AG09309 (cell line): ENCODE measurements around the gene CYP27B1.

Source experiments
- DNase-seq: peaks from one replicate; pipeline ENCODE4 v3.0.0-alpha.2; 2010; ENCODE audit warnings: low read depth
- H3K4me3 ChIP-seq: 2 replicates; pipeline ENCODE4 v1.5.1; 2011; ENCODE audit warnings: mild to moderate bottlenecking, low read depth, low read length, moderate library complexity; ENCODE audit not compliant: control insufficient read depth
- TF ChIP-seq, protein P1 (sequence below): IDR thresholded peaks from 2 replicates; pipeline ENCODE4 v1.5.1; 2011; ENCODE audit warnings: mild to moderate bottlenecking, low read depth, low read length, inconsistent platforms; ENCODE audit not compliant: insufficient read depth, control insufficient read depth; ENCODE audit errors: missing control alignments

CYP27B1 gene

DNA sequence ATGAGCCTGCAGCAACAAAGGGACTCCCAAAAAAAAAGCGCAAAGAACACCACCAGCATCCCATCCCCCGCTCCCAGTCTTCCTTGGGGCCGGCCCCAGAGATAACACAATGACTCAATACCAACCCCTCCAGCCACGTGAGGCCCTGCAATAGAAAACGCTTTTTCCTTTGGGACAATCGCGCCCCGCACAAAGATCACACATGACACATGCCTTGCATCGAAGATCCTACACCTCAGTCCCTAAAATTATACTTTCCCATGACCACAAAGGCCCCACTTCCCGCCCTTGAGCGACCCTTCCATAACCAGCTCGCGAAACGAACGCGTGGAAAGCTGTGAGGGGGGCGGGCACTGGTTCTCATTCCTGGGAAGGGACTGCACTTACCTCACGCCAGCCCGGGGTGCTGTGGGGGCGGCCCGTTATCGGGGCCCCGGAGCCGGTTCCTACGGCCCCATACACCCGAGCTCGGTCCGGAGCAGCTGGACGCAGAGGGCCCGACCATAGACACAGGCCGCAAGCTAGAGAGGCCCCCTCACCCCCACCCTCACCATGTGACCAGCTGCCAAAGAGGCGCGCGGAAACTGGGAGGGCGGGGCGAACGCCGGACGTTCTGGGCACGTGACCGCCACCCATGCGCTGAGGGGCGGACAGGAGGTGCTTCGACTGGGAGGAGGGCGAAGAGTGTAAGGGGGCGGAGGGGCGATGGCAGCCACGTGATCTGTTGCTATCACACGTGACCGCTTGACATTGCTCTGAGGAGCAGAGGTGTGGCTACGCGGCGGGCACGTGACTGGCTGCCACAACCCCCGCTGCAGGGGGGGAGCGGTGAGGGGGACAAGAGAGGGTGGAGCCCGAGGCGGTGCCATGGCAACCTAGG lies 14.8 kb downstream of the CYP27B1 start, which contains the start of gene CDK4:
TSS of gene CDK4 (minus strand) at position 523 of the 880 bp plus-strand sequence. CDS start 593 bp downstream, outside the sequence.
- peak; percentile 98 for DNase-seq
- H3K4me3 ChIP-seq, result peak within 1 kb of the TSS; percentile 88
- TF ChIP-seq, protein P1, sequence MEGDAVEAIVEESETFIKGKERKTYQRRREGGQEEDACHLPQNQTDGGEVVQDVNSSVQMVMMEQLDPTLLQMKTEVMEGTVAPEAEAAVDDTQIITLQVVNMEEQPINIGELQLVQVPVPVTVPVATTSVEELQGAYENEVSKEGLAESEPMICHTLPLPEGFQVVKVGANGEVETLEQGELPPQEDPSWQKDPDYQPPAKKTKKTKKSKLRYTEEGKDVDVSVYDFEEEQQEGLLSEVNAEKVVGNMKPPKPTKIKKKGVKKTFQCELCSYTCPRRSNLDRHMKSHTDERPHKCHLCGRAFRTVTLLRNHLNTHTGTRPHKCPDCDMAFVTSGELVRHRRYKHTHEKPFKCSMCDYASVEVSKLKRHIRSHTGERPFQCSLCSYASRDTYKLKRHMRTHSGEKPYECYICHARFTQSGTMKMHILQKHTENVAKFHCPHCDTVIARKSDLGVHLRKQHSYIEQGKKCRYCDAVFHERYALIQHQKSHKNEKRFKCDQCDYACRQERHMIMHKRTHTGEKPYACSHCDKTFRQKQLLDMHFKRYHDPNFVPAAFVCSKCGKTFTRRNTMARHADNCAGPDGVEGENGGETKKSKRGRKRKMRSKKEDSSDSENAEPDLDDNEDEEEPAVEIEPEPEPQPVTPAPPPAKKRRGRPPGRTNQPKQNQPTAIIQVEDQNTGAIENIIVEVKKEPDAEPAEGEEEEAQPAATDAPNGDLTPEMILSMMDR, result no peak

DNA sequence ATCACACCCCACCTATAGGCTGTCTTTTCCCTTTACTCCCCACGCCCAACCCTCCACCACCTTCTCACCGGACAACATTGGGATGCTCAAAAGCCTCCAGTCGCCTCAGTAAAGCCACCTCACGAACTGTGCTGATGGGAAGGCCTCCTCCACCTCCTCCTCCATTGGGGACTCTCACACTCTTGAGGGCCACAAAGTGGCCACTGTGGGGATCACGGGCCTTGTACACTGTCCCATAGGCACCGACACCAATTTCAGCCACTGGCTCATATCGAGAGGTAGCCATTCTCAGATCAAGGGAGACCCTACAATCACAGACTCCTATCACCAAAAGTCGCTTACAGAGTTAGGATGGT lies 15.5 kb downstream of the CYP27B1 start:
- H3K4me3 ChIP-seq, result peak overlapping the region; percentile 88
- DNase-seq, result no peak
- TF ChIP-seq, protein P1, result no peak

DNA sequence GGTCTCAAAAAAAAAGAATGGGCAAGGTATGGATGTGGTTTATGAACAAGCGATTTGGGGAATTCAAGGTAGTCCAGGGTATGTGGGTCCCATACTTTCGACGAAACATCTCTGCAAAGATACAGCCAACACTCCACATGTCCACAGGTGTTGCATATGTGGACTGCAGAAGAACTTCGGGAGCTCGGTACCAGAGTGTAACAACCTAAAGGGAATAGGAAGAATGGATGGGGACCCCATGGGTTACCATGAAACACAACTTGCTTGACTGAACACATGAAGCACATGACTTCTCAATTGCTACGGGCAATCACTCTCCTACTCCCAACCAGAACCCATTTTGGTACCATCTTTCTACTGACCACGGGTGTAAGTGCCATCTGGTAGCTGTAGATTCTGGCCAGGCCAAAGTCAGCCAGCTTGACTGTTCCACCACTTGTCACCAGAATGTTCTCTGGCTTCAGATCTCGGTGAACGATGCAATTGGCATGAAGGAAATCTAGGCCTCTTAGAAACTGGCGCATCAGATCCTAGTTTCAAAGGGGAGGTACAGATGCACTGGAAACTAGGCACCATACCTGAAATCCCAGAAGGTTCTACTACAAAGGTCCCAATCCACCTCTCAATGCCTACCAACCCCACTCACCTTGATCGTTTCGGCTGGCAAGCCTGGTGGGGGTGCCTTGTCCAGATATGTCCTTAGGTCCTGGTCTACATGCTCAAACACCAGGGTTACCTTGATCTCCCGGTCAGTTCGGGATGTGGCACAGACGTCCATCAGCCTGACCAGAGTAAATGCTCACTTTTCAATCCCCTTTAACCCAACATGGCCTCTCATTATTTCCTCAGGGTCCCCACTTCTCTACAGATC lies 16.1 kb downstream of the CYP27B1 start:
- H3K4me3 ChIP-seq, result peak overlapping the region; percentile 88
- TF ChIP-seq, protein P1, result no peak
- DNase-seq, result no peak

DNA sequence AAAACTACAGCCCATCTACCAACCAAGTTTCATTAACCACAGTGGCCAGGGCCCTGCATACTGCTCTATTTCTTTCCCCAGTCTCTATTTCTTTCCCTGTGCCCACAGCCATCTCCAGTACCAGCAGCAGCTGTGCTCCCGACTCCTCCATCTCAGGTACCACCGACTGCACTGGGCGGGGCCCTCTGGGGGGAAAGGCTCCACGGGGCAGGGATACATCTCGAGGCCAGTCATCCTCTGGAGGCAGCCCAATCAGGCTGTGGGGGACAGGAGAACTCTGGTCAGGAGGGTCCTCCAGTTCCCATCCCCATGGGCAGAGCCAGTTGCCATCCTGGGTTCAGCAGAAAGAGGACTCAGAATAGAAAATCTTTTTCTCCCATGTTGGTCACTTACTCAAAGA lies 17.8 kb downstream of the CYP27B1 start:
- TF ChIP-seq, protein P1, result no peak
- no peak for DNase-seq
- H3K4me3 ChIP-seq, result no peak overlapping the region

DNA sequence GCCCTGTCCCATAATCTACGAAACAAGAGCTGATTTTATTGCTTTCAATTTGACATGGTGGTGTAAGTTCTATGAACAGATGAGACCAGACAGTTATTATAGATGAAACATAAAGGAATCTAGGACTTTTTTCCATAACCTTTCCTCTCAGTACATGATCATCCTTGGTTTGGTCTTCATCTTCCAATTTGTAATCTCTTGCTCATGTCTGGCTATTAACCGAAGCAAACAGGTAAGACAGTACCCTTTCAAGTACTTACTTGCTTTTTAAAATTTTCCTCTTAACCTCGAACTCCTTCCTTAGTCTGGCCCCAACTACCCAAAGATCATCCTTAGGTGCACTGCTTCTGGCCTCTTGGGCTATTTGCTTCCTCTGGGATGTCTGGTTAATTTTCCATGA lies 20.9 kb downstream of the CYP27B1 start:
- TF ChIP-seq, protein P1, result no peak
- DNase-seq, result no peak
- peak overlapping the region; percentile 69 for H3K4me3 ChIP-seq

DNA sequence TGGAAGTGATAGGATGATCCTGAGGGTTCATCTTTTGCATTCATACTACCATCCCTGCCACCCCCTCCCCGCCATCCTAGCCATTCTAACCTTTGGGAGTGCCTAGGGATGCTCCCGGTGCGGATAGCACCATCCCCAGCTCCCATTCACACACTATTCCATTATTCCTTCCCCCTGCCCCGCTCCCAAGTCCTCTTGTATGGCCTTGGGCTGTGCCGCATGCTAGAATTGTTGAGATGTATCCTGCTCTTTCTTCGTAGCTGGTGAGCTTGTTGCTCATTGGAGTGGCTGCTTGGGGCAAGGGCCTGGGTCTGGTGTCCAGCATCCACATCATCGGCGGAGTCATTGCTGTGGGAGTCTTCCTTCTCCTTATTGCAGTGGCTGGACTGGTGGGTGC lies 21.4 kb downstream of the CYP27B1 start:
- peak overlapping the region; percentile 69 for H3K4me3 ChIP-seq
- TF ChIP-seq, protein P1, result no peak
- DNase-seq, result no peak
